GM12878 (cell line): ENCODE results near the gene GGT7.

Source experiments
- EGR1 ChIP-seq, 2 experiments: IDR thresholded peaks; 1 replicate in 1 of 2; 2 replicates in 1 of 2; pipeline ENCODE4 v1.6.1; 2011 to 2012; ENCODE audit warnings: low read depth in 2 of 2, low read length in 2 of 2, borderline replicate concordance in 1 of 2, mild to moderate bottlenecking in 1 of 2, moderate library complexity in 1 of 2
- JUND ChIP-seq: IDR thresholded peaks from 2 replicates; pipeline ENCODE4 v1.6.1; 2012; ENCODE audit warnings: low read depth, mild to moderate bottlenecking, low read length, improper control_type of control experiment, moderate library complexity
- MXI1 ChIP-seq: fragments of 150-350 bp; IDR thresholded peaks from 2 replicates; pipeline ENCODE4 v1.6.1; 2011; ENCODE audit warnings: low read depth, mild to moderate bottlenecking, inconsistent platforms, low read length, improper control_type of control experiment
- TF ChIP-seq, protein P1 (sequence below), 3 experiments: IDR thresholded peaks in 2 of 3; conservative IDR thresholded peaks in 1 of 3; 2 replicates each; pipeline ENCODE4 v1.5.1; 2011; ENCODE audit warnings: low read depth in 3 of 3, low read length in 3 of 3, mild to moderate bottlenecking in 3 of 3, control low read depth in 2 of 3, moderate library complexity in 2 of 3, inconsistent platforms in 1 of 3, mixed read lengths in 1 of 3; ENCODE audit not compliant: control insufficient read depth in 2 of 3, insufficient read depth in 1 of 3; ENCODE audit errors: extremely low read depth in 1 of 3

DNA sequence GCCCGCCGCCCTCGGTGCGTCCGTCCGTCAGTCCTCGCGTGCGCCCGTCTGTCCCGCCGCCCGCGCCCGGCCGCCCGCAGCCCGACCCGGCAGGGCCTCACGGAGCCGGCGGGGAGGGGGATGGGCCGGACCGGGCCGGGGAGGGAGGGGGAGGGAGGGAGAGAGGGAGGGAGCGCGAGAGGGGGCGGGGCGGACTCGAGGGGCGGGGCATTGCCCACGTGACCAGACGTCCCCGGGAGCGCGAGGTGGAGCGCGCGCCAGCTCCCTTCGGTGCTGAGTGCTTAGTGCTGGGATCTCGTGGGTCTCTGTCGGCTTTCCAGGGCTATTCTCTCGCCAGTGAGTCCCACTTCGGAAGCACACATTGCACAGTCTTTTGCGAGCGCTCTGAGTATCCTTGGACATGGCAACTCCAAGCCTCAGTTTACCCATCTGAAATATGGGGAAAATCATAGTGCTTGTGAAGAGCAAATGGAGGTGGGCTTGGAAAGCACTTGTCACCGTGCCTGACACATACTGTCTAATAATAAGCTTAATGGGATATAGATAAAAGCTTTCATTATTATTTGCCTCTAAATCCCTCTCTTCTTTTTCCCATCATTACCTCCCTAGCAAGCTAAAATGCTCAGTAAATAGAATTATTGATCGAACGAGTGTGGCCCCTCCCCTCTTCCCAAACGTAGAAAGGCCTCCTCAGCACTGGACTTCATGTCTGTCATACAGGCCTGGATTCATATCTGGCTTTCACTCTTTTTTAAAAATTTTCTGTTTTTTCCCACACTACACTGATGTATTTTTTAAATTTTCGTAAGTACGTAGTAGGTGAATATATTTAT is 46.9 kb downstream of the GGT7 start, which contains the start of gene NCOA6:
- no peak for TF ChIP-seq JUND
- TF ChIP-seq, protein P1, sequence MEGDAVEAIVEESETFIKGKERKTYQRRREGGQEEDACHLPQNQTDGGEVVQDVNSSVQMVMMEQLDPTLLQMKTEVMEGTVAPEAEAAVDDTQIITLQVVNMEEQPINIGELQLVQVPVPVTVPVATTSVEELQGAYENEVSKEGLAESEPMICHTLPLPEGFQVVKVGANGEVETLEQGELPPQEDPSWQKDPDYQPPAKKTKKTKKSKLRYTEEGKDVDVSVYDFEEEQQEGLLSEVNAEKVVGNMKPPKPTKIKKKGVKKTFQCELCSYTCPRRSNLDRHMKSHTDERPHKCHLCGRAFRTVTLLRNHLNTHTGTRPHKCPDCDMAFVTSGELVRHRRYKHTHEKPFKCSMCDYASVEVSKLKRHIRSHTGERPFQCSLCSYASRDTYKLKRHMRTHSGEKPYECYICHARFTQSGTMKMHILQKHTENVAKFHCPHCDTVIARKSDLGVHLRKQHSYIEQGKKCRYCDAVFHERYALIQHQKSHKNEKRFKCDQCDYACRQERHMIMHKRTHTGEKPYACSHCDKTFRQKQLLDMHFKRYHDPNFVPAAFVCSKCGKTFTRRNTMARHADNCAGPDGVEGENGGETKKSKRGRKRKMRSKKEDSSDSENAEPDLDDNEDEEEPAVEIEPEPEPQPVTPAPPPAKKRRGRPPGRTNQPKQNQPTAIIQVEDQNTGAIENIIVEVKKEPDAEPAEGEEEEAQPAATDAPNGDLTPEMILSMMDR (IDR thresholded peaks at IDR 0.05 in 2 of 3, conservative IDR thresholded peaks at IDR 0.05 in 1 of 3; ENCODE audit: control insufficient read depth in 2 of 3, extremely low read depth in 1 of 3, insufficient read depth in 1 of 3, low read depth in 3 of 3, low read length in 3 of 3), result no peak
- no peak for TF ChIP-seq MXI1
- peak in 1 of 2 experiments; percentile 16; a peak in 2 of 3 replicates for TF ChIP-seq EGR1 (IDR thresholded peaks at IDR 0.05; ENCODE audit: borderline replicate concordance in 1 of 2, low read depth in 2 of 2, low read length in 2 of 2)
